HEK293T (cell line): ENCODE results near the gene TNMD.

Source experiments
- CTCF ChIA-PET: fragments of 350-600 bp; formaldehyde crosslinking; extraction: SDS; loops from one replicate; lab custom pipeline; 2021; ENCODE audit warnings: antibody characterized with exemption, inconsistent platforms; lab: Yijun Ruan, JAX
- POLR2A ChIA-PET: fragments of 350-600 bp; formaldehyde crosslinking; extraction: SDS; loops from one replicate; lab custom pipeline; 2020; ENCODE audit warnings: antibody characterized with exemption, inconsistent platforms; lab: Yijun Ruan, JAX
- DNase-seq: peaks from one replicate; pipeline ENCODE4 v3.0.0; 2012; ENCODE audit warnings: mixed read lengths; ENCODE audit errors: extremely low spot score
- ARNT ChIP-seq: fragments of 450-650 bp; IDR thresholded peaks from 2 replicates; pipeline ENCODE4 v1.6.1; 2017; ENCODE audit warnings: mild to moderate bottlenecking
- BHLHE40 ChIP-seq: fragments of 450-650 bp; IDR thresholded peaks from 2 replicates; pipeline ENCODE4 v1.6.1; 2016; ENCODE audit warnings: mild to moderate bottlenecking, moderate library complexity, borderline replicate concordance
- CTBP1 ChIP-seq: fragments of 450-650 bp; IDR thresholded peaks from 2 replicates; pipeline ENCODE4 v1.6.1; 2016; ENCODE audit warnings: borderline replicate concordance
- ELF4 ChIP-seq: fragments of 450-650 bp; IDR thresholded peaks from 2 replicates; pipeline ENCODE4 v1.6.1; 2017; ENCODE audit warnings: antibody characterized with exemption
- FOXA1 ChIP-seq: fragments of 450-650 bp; IDR thresholded peaks from 2 replicates; pipeline ENCODE4 v1.6.1; 2016; ENCODE audit warnings: mild to moderate bottlenecking
- FOXK2 ChIP-seq: fragments of 450-650 bp; IDR thresholded peaks from 2 replicates; pipeline ENCODE4 v1.6.1; 2016; ENCODE audit warnings: mild to moderate bottlenecking
- FOXM1 ChIP-seq: fragments of 450-650 bp; IDR thresholded peaks from 2 replicates; pipeline ENCODE4 v1.6.1; 2017; ENCODE audit warnings: mild to moderate bottlenecking, borderline replicate concordance
- HDGF ChIP-seq: fragments of 450-650 bp; IDR thresholded peaks from 2 replicates; pipeline ENCODE4 v1.6.1; 2017; ENCODE audit warnings: antibody characterized with exemption, borderline replicate concordance
- L3MBTL2 ChIP-seq: fragments of 450-650 bp; conservative IDR thresholded peaks from 2 replicates; pipeline ENCODE4 v1.6.1; 2016; ENCODE audit warnings: mild to moderate bottlenecking
- LEF1 ChIP-seq: fragments of 450-650 bp; IDR thresholded peaks from 2 replicates; pipeline ENCODE4 v1.6.1; 2017; ENCODE audit warnings: mild to moderate bottlenecking, borderline replicate concordance
- NFRKB ChIP-seq: fragments of 450-650 bp; IDR thresholded peaks from 2 replicates; pipeline ENCODE4 v1.6.1; 2016; ENCODE audit warnings: mild to moderate bottlenecking, moderate library complexity
- SP1 ChIP-seq: fragments of 450-650 bp; IDR thresholded peaks from 2 replicates; pipeline ENCODE4 v1.6.1; 2017
- SUZ12 ChIP-seq: fragments of 450-650 bp; IDR thresholded peaks from 2 replicates; pipeline ENCODE4 v1.6.1; 2016; ENCODE audit warnings: mild to moderate bottlenecking
- TARDBP ChIP-seq: fragments of 450-650 bp; IDR thresholded peaks from 2 replicates; pipeline ENCODE4 v1.6.1; 2016
- ZNF384 ChIP-seq: fragments of 450-650 bp; IDR thresholded peaks from 2 replicates; pipeline ENCODE4 v1.6.1; 2016
- TF ChIP-seq, protein P1 (sequence below): fragments of 450-650 bp; IDR thresholded peaks from 2 replicates; pipeline ENCODE4 v1.6.1; 2016

The TNMD gene

GRCh38 chrX:100645106-100645505 is 60.4 kb downstream of the TNMD start:
- TF ChIP-seq LEF1 = no peak
- no peak for TF ChIP-seq HDGF
- no peak for TF ChIP-seq SUZ12
- no peak for TF ChIP-seq ZNF384
- TF ChIP-seq BHLHE40 = no peak
- TF ChIP-seq FOXK2 = no peak
- TF ChIP-seq ARNT = no peak
- TF ChIP-seq FOXM1 = no peak
- no peak for TF ChIP-seq TARDBP
- TF ChIP-seq L3MBTL2 = no peak
- TF ChIP-seq CTBP1 = no peak
- TF ChIP-seq, protein P1, sequence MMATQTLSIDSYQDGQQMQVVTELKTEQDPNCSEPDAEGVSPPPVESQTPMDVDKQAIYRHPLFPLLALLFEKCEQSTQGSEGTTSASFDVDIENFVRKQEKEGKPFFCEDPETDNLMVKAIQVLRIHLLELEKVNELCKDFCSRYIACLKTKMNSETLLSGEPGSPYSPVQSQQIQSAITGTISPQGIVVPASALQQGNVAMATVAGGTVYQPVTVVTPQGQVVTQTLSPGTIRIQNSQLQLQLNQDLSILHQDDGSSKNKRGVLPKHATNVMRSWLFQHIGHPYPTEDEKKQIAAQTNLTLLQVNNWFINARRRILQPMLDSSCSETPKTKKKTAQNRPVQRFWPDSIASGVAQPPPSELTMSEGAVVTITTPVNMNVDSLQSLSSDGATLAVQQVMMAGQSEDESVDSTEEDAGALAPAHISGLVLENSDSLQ = no peak
- no peak for TF ChIP-seq ELF4
- TF ChIP-seq SP1 = no peak
- ChIA-PET CTCF (interaction anchor here (0.6 to 1.9 kb wide), 4 partner anchors 8 to 1516 kb away, joined by 3 to 14 read pairs (median 4); partner anchors contain the start of gene TSPAN6), POLR2A (no interaction called here)
- no peak for DNase-seq

GRCh38 chrX:100647095-100647494 is 62.4 kb downstream of the TNMD start:
- ChIA-PET POLR2A (interaction anchor here (1.3 kb wide), 1 partner anchor 9 kb away, joined by 3 read pairs; no protein-coding TSS in a partner anchor), CTCF (no interaction called here)
- DNase-seq = no peak
- TF ChIP-seq LEF1 (no peak), BHLHE40 (no peak), FOXK2 (no peak), FOXA1 (no peak), SP1 (no peak), NFRKB (no peak), TARDBP (no peak), ZNF384 (no peak), CTBP1 (no peak), ELF4 (no peak)

- ChIA-PET POLR2A (interaction anchor here (1.3 kb wide), 1 partner anchor 10 kb away, joined by 3 read pairs; no protein-coding TSS in a partner anchor), CTCF (no interaction called here)
- no peak for DNase-seq
- no peak for TF ChIP-seq L3MBTL2
- no peak for TF ChIP-seq CTBP1
- no peak for TF ChIP-seq BHLHE40
- TF ChIP-seq, protein P1 = no peak
- no peak for TF ChIP-seq NFRKB
- TF ChIP-seq FOXM1 = no peak
- TF ChIP-seq HDGF = no peak
- TF ChIP-seq FOXA1 = no peak
- TF ChIP-seq ARNT = no peak
- no peak for TF ChIP-seq ZNF384
- TF ChIP-seq SUZ12 = no peak
Observed at GRCh38 chrX:100647739-100648138, 63.0 kb downstream of the TNMD start.

DNA sequence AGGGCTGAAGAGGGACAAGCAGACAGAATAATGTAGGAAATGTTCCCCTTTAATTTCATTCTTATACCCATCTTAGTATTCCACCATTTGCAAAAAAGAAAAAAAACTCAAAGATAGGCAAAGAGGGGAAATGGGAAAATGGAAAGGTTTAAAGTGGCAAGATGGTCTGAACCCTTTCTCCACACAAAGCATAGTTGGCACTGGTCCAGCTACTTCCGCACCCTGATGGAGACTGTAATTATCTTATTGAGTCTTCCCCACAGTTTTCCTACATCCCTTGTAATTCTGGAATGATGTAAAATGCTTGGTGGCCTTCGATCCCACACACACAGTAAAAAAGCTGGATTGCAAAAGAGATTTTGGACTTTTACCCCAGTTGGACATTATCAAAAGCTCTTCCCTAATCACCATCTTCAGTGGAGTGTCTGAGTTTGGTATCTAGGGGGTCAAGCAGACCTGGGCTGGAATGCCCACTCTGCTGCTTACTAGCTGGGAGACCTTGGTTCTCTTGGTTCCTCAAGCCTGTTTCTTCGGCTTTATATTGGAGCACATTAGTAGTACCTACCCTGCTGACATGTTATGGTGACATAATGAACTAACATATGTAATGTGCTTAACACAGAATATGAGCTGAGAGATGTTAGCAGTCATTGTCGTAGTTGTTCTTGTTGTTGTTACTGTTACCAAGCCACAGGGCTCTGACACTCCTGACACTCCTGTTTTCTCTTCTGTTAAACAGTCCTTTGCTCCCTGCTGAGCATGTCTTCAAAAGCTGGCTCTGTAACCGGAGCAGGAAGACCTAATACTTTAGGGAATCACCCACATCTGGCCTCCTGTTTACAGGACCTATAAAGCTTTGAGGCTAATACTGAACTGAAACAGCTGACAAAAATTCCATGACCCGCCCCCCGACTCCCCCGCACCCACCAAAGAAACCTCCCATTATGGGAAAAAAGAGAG is 64.0 kb downstream of the TNMD start:
- TF ChIP-seq ZNF384 = no peak
- no peak for TF ChIP-seq ARNT
- TF ChIP-seq BHLHE40 = no peak
- no peak for TF ChIP-seq FOXM1
- no peak for TF ChIP-seq ELF4
- no peak for TF ChIP-seq HDGF
- TF ChIP-seq LEF1 = no peak
- no peak for TF ChIP-seq FOXA1
- TF ChIP-seq, protein P1 = no peak
- no peak for TF ChIP-seq NFRKB
- TF ChIP-seq L3MBTL2 = no peak
- TF ChIP-seq SP1 = no peak
- TF ChIP-seq FOXK2 = no peak
- no peak for TF ChIP-seq SUZ12
- TF ChIP-seq CTBP1 = no peak
- no peak for TF ChIP-seq TARDBP
- POLR2A ChIA-PET = interaction anchor here (1.4 kb wide), 1 partner anchor 22 kb away, joined by 3 read pairs; no protein-coding TSS in a partner anchor
- CTCF ChIA-PET = interaction anchor here (0.6 to 2.1 kb wide), 2 partner anchors 12 to 201 kb away, joined by 3 to 9 read pairs; partner anchors contain the start of gene TSPAN6
- no peak for DNase-seq
